ENCODE results near the gene GNB1L.
A peak's percentile ranks its signal among the peaks of the same experiment; 100 is the strongest.

GNB1L gene

DNA sequence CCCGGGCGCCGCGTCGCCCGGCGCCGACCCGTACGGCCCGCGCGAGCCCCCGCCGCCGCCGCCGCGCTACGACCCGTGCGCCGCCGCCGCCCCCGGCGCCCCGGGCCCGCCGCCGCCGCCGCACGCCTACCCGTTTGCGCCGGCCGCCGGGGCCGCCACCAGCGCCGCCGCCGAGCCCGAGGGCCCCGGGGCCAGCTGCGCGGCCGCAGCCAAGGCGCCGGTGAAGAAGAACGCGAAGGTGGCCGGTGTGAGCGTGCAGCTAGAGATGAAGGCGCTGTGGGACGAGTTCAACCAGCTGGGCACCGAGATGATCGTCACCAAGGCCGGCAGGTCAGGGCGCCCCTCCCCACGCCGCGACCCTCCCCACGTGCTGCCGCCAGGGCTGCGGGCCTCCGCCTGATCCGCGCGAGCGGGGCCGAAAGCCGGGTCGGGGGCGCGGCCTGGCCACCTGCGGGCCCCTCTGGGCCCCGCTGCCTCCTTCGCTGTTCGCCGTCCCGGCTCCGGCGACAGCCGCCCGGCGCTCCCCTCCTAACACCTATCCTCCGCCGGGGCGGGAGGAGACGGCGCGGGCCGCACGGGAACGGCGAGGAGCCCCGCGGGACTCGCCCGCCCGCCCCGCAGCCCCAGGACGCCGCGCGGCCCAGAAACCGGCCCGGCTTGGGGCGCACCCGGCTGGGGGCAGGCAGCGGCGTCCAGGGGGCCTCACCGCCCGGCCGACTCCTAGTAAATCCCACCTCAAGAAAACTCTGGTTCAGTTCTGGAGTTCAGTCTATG, 93.5 kb downstream of the GNB1L start:
- DNase-seq (ENCODE audit: low read depth) = no peak

DNA sequence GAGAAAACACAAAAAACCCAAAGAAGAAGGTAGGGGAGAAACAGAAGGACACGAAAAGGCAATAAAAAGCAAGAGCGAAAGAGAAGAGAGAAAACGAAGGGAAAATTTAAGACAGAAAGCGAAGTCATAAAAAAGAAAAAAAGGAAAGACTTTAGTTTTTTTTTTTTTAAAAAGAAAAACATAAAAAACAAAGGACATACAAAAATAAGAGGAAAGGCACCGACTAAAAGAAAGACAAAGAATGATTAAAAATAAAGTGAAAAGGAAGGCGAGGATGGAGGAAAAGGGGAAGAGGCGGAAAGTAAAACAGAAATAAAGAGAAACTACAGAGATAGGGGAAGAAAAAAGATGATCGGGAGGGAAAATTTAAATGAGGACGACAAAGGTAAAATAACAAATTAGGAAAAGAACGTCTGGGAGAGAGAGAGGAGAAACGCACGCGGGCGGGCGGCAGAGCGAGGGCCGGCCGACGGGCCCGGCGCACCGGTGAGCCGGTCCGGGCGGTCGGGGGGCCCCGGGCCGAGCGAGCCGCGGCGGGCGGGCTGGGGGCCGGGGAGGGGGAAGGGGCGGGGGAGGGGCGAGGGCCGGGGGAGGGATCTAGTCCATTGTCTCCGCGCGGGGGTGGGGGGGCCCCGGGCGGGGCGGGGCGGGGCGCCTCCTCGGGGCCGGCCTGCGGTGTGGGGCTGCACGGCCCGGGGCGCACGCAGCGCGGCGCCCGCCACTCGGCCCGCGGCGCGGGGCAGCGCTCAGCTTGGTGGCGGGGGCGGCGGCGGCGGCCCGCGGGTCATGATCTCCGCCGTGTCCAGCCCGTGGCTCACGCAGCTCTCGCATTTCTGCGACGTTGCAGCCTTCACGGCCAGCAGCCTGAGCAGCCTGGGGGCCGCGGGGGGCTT, 94.4 kb downstream of the GNB1L start, which contains the start of gene TBX1:
Gene TBX1 (plus strand): TSS at position 721 of the 893 bp plus-strand sequence. CDS start 66 bp downstream, at position 787.
- DNase-seq (ENCODE audit: low read depth) = no peak

DNA sequence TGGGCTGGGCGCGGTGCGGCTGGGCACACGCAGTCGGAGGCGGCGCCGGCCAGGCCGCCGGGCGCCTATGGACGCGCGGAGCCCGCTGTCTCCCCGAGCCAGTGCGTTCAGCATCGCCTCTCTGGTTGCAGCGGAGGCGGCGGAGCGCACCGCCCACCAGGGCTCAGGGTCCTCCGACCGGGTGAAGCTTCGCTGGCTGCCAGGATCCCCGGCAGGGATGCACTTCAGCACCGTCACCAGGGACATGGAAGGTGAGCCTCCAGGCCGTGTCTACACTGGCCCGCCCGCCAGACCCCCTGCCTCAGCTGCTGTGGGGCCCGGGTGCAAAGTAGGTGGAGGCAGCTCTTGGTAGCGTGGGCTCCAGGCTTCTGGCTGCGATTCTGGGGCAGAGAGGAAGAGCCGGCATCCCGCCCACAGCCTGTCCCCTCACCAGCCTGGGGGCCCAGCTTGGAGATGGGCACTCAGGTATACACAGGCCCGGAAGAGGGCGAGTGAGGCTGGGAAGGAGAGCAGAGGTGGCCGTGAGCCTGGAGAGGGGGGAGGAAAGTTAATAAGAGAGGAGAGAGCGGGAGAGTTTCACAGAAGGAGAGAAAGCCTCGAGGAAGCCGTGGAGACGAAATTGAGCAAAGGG, 95.1 kb downstream of the GNB1L start:
- DNase-seq (ENCODE audit: low read depth) = no peak

DNA sequence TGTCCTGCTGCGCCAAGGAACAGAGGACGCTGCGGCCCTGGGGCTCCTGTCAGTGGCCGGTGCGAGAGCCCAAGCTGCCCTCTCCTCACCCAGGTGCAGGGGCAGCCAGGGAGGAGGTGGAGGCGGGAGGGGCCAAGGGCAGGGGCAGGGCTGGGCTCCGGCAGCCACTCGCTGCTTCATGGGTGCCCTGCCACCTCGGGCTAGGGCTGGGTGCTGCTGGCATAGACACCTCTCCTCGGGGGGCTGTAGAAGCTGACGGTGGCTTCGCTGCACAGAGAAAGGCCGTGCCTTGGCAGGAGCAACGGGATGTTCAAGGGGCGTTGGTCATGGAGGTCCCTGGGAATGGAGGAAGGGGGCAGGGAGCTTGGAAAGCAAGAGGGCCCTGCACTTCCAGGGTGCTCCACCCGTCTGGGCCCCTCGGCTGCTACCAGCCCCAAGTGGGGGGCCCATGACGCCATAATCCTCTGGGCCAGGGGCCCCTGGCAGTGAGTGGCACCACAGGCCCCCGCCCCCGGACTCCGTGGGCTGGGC, 95.7 kb downstream of the GNB1L start:
- no peak for DNase-seq (ENCODE audit: low read depth)

GRCh38 chr22:19757985-19758895, 96.4 kb downstream of the GNB1L start:
- DNase-seq (ENCODE audit: low read depth) = no peak

GRCh38 chr22:19757140-19757984, 97.3 kb downstream of the GNB1L start:
- DNase-seq (ENCODE audit: low read depth) = no peak

- DNase-seq (ENCODE audit: low read depth) = peak; percentile 28
Observed at GRCh38 chr22:19756288-19757128, 98.2 kb downstream of the GNB1L start.

DNA sequence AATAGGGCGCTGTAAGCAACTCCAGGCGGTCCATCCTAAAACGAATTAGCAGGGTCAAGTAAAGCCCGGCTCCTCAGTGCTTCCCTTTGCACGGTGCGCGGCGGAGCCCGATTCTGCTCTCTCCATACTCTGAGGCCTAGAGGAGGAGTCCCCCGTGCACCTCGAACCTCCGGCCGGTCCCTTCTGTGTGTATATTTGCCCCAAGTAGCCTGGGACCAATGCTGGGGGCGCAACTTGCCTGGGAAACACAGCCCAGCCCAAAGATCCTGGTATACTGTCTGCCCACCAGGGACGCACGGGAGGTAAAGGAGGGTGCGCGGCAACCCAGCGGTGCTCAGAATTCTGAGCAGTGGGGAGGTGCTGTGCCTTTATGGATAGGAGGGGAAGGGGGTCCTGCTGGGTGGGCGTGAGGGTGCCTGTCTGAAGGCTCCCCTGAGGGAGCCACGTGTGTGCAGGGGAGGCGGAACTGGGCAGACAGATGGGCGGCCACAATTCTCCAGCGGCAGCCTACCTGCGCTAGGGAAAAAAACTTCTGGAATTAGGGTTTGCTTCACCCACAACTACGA, 98.9 kb downstream of the GNB1L start:
- no peak for DNase-seq (ENCODE audit: low read depth)

- no peak for DNase-seq (ENCODE audit: low read depth)
Observed at GRCh38 chr22:19755145-19755710, 99.4 kb downstream of the GNB1L start.

DNA sequence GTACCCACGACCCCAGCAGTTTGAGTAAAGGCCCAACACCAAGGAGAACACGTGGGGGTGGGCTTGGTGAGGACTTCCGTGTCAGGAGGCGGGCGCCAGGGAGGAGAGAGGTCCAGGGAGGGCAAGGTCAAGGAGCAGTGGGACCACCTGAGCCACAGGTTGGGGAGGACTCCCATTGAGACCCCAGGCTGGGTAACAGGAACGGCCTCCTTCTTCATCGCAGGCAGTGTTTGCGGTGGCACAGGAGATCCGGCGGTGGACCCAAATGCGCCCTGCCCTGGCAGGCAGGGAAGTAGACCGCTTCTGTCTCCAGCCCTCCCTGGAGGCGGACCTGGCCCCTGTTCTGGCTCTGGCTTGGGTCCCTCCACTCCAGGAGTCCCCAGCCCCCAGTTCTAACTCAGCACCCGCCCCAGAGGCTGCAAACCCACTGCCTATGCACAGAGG, 100.0 kb downstream of the GNB1L start:
- no peak for DNase-seq (ENCODE audit: low read depth)

GRCh38 chr22:19753996-19754700, 100.5 kb downstream of the GNB1L start:
- no peak for DNase-seq (ENCODE audit: low read depth)

- DNase-seq (ENCODE audit: low read depth) = no peak
Observed at GRCh38 chr22:19753090-19753842, 101.4 kb downstream of the GNB1L start.

GRCh38 chr22:19751497-19752245, 103.0 kb downstream of the GNB1L start:
- DNase-seq (ENCODE audit: low read depth) = no peak

- DNase-seq (ENCODE audit: low read depth) = no peak
Observed at GRCh38 chr22:19750507-19751490, 103.9 kb downstream of the GNB1L start.

GRCh38 chr22:19749876-19750275, 104.8 kb downstream of the GNB1L start:
- no peak for DNase-seq (ENCODE audit: low read depth)

Measured in activated gamma-delta T cell treated with anti-CD3 and anti-CD28 coated beads, Interleukin-2, amount 50 U/mL, for 16 hours (primary cell).